Spleen (tissue), 7 donors: ENCODE data around the gene RSPH1.

Experiments used
- CTCF ChIP-seq, 11 experiments: fragments of 200-600 bp in 7 of 11; fragments of 450-650 bp in 4 of 11; sonication (generic) in 4 of 11; IDR thresholded peaks in 8 of 11; conservative IDR thresholded peaks in 3 of 11; 1 replicate in 7 of 11; 2 replicates in 4 of 11; pipeline versions ENCODE4 v1.4.0 to v1.8.0; 2016 to 2021; ENCODE audit warnings: antibody characterized with exemption in 11 of 11, inconsistent platforms in 4 of 11, mild to moderate bottlenecking in 1 of 11
- POLR2A ChIP-seq, 3 donors: fragments of 450-650 bp; IDR thresholded peaks; one replicate each; pipeline ENCODE4 v1.5.1; 2017; ENCODE audit warnings: antibody characterized with exemption in 3 of 3, mild to moderate bottlenecking in 1 of 3
- donor health status: DM: no; HTN: no; CAD: no; lungs with moderate emphysema.
- donor health status: DM: no; HTN: no; CAD: no.
- donor health status: DM: no; HTN: no; CAD: no.

- TF ChIP-seq CTCF (IDR thresholded peaks at IDR 0.05 in 8 of 11, conservative IDR thresholded peaks at IDR 0.05 in 3 of 11) (no peak), POLR2A (IDR thresholded peaks at IDR 0.05) (no peak)
These were observed 40.6 kb upstream of the RSPH1 start for GRCh38 chr21:42536601-42537000.
